HCT116 (cell line): ENCODE data around the gene PFKFB2. TPM values are rescaled to one million over a fixed set of nuclear protein-coding genes. Genes with fewer than 3 reads are reported as not detected.

Experiments used
- ATAC-seq: fragments of 200-7000 bp; cut with Tn5 transposase; 2 replicates; pipeline ENCODE4 v1.9.1; 2020; ENCODE audit warnings: mild to moderate bottlenecking, moderate library complexity
- BruUV-seq: library from RNA; stranded (reverse); fragments of 400-500 nt; replicated peaks from 2 replicates; lab custom pipeline; 2021; lab: Mats Ljungman, UMichigan
- CTCF ChIA-PET: fragments of 300-600 bp; sonication (Branson Sonifier 250); formaldehyde crosslinking; loops from one replicate; lab custom pipeline; 2021; ENCODE audit warnings: antibody characterized with exemption; lab: Charles Lee
- POLR2A ChIA-PET: fragments of 300-600, 350-600 bp; sonication (Branson Sonifier 250); formaldehyde crosslinking; loops from one replicate; lab custom pipeline; 2021; ENCODE audit warnings: antibody characterized with exemption; lab: Charles Lee
- RAD21 ChIA-PET, 2 experiments: fragments of 300-600 bp; sonication (Branson Sonifier 250); formaldehyde crosslinking; loops; one replicate each; lab custom pipeline; 2023; ENCODE audit warnings: low total read pairs in 2 of 2; ENCODE audit not compliant: uncharacterized antibody in 2 of 2, unreplicated experiment in 2 of 2, low non-redundant PET in 1 of 2; lab: Charles Lee
- DNase-seq: peaks from one replicate; pipeline ENCODE4 v3.0.0-alpha.2; 2010; ENCODE audit warnings: low read depth, low spot score
- H2AFZ ChIP-seq: fragments of 200-600 bp; shearing (Covaris generic), sonication (generic); 2 replicates; pipeline ENCODE4 v1.6.1; 2017; ENCODE audit warnings: low read depth, mixed run types, mixed read lengths, antibody characterized with exemption, low read length; ENCODE audit not compliant: poor library complexity, severe bottlenecking
- H3K27ac ChIP-seq: 2 replicates; pipeline ENCODE4 v1.5.1; 2012; ENCODE audit warnings: low read depth, low read length
- H3K27me3 ChIP-seq: fragments of 200-600 bp; sonication (generic); 2 replicates; pipeline ENCODE4 v1.6.1; 2016; ENCODE audit warnings: mixed run types, low read length, mixed read lengths; ENCODE audit not compliant: insufficient read depth
- H3K36me3 ChIP-seq, 2 experiments: fragments of 200-500 bp in 1 of 2; fragments of 200-600 bp in 1 of 2; sonication (Bioruptor generic) in 1 of 2; sonication (generic) in 1 of 2; 2 replicates each; pipeline versions ENCODE4 v1.5.1 to v1.6.1; 2014 to 2016; ENCODE audit warnings: low read length in 2 of 2, inconsistent platforms in 1 of 2, mixed read lengths in 1 of 2, mixed run types in 1 of 2; ENCODE audit not compliant: insufficient read depth in 2 of 2, control insufficient read depth in 1 of 2
- H3K4me1 ChIP-seq, 2 experiments: fragments of 200-600 bp in 1 of 2; sonication (generic) in 1 of 2; 2 replicates each; pipeline versions ENCODE4 v1.5.1 to v1.6.1; 2012 to 2017; ENCODE audit warnings: low read length in 2 of 2, inconsistent platforms in 1 of 2, mild to moderate bottlenecking in 1 of 2, mixed read lengths in 1 of 2, mixed run types in 1 of 2, moderate library complexity in 1 of 2; ENCODE audit not compliant: insufficient read depth in 2 of 2, control insufficient read depth in 1 of 2
- H3K4me2 ChIP-seq: fragments of 200-600 bp; sonication (generic); 2 replicates; pipeline ENCODE4 v1.6.1; 2017; ENCODE audit warnings: mixed run types, low read length, mixed read lengths
- H3K4me3 ChIP-seq, 2 experiments: fragments of 200-600 bp in 1 of 2; sonication (generic) in 1 of 2; replicated peaks in 1 of 2; 2 replicates each; pipeline ENCODE4 v1.5.1; 2011 to 2016; ENCODE audit warnings: low read length in 2 of 2, control low read depth in 1 of 2, low read depth in 1 of 2, mild to moderate bottlenecking in 1 of 2, mixed read lengths in 1 of 2, mixed run types in 1 of 2
- H3K79me2 ChIP-seq: fragments of 200-600 bp; sonication (generic); 2 replicates; pipeline ENCODE4 v1.6.1; 2017; ENCODE audit warnings: mild to moderate bottlenecking, mixed run types, low read length, moderate library complexity, mixed read lengths; ENCODE audit not compliant: insufficient read depth
- H3K9ac ChIP-seq: fragments of 200-600 bp; sonication (generic); 2 replicates; pipeline ENCODE4 v1.6.1; 2016; ENCODE audit warnings: low read length, mixed read lengths
- H3K9me2 ChIP-seq: fragments of 200-600 bp; sonication (generic), shearing (Covaris generic); 2 replicates; pipeline ENCODE4 v1.6.1; 2017; ENCODE audit warnings: mixed run types, mild to moderate bottlenecking, moderate library complexity; ENCODE audit not compliant: insufficient read depth
- H3K9me3 ChIP-seq, 2 experiments: fragments of 200-500 bp in 1 of 2; fragments of 200-600 bp in 1 of 2; sonication (Bioruptor generic) in 1 of 2; sonication (generic) in 1 of 2; 2 replicates each; pipeline ENCODE4 v1.6.1; 2014 to 2017; ENCODE audit warnings: low read length in 2 of 2, mixed read lengths in 2 of 2, inconsistent platforms in 1 of 2, low read depth in 1 of 2, mild to moderate bottlenecking in 1 of 2, mixed run types in 1 of 2, moderate library complexity in 1 of 2; ENCODE audit not compliant: control insufficient read depth in 1 of 2, insufficient read depth in 1 of 2
- H4K20me1 ChIP-seq: fragments of 200-600 bp; sonication (generic), shearing (Covaris generic); 2 replicates; pipeline ENCODE4 v1.6.1; 2017; ENCODE audit warnings: mixed run types, mild to moderate bottlenecking, moderate library complexity; ENCODE audit not compliant: insufficient read depth
- EZH2phosphoT487 ChIP-seq: fragments of 200-600 bp; IDR thresholded peaks from 2 replicates; pipeline ENCODE4 v1.6.1; 2018; ENCODE audit warnings: antibody characterized with exemption, borderline replicate concordance
- JUND ChIP-seq: IDR thresholded peaks from 2 replicates; pipeline ENCODE4 v1.6.1; 2012
- REST ChIP-seq: IDR thresholded peaks from 2 replicates; pipeline ENCODE4 v1.6.1; 2012; ENCODE audit warnings: low read depth
- SIN3A ChIP-seq: IDR thresholded peaks from 2 replicates; pipeline ENCODE4 v1.6.1; 2012; ENCODE audit warnings: low read depth
- YY1 ChIP-seq: IDR thresholded peaks from 2 replicates; pipeline ENCODE4 v1.6.1; 2011; ENCODE audit warnings: low read length, low read depth, moderate library complexity, mild to moderate bottlenecking; ENCODE audit not compliant: insufficient replicate concordance; ENCODE audit errors: extremely low read depth
- ZFX ChIP-seq: fragments of 450-650 bp; IDR thresholded peaks from 2 replicates; pipeline ENCODE4 v1.6.1; 2017
- intact Hi-C: fragments of 100-400 bp; cut with micrococcal nuclease; formaldehyde crosslinking; loops from 2 replicates; pipeline ENCODE4 v1.10.0; 2022
- total RNA-seq: library from RNA; stranded (reverse); gene quantifications from one replicate; pipeline ENCODE4 v1.2.1, GENCODE V29; 2021; ENCODE audit not compliant: unreplicated experiment
- TF ChIP-seq, protein P1 (sequence below), 3 experiments: fragments of 200-600 bp in 1 of 3; sonication (generic) in 1 of 3; IDR thresholded peaks in 2 of 3; conservative IDR thresholded peaks in 1 of 3; 2 replicates each; pipeline ENCODE4 v1.5.1; 2012 to 2017; ENCODE audit warnings: low read depth in 2 of 3, low read length in 2 of 3, antibody characterized with exemption in 1 of 3, borderline replicate concordance in 1 of 3, control low read depth in 1 of 3, mild to moderate bottlenecking in 1 of 3, mixed read lengths in 1 of 3, mixed run types in 1 of 3, moderate library complexity in 1 of 3; ENCODE audit not compliant: insufficient read depth in 1 of 3
- TF ChIP-seq, protein P2 (sequence below): IDR thresholded peaks from 2 replicates; pipeline ENCODE4 v1.6.1; 2011; ENCODE audit warnings: mild to moderate bottlenecking, low read length, moderate library complexity; ENCODE audit not compliant: insufficient replicate concordance; ENCODE audit errors: extremely low read depth

Gene PFKFB2
- total RNA-seq, 1 experiment from 2014 or later = 13.9 TPM

DNA sequence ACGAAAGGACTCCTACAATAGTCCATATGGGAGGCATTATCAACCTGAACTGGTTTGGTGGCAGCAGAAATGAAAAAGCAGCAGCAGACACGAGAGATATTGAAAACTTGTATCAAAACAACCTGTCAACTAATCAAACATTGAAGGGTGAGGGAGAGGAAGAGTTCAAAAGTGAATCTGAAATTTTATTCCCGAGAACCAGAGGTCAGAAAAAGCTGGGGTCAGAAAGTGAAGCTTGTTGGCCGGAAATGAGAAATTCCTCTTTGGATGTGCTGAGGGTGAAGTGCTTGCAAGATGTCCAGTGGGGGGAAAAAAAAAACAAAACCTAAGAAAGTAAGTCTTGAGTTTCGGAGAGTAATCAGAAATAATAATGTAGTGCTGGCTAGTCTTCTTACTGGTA is 49.1 kb downstream of the PFKFB2 start (continued):
- no peak for TF ChIP-seq REST

GRCh38 chr1:207102659-207103058 is 49.6 kb downstream of the PFKFB2 start:
- no peak overlapping the region for H3K27ac ChIP-seq
- CTCF ChIA-PET = no interaction called here
- no peak overlapping the region for H3K4me3 ChIP-seq
- H3K36me3 ChIP-seq = no peaks in the 10 kb centered on the region
- H3K27me3 ChIP-seq = no peaks in the 10 kb centered on the region
- H3K79me2 ChIP-seq = no peaks in the 10 kb centered on the region
- H4K20me1 ChIP-seq = no peaks in the 10 kb centered on the region
- no peak overlapping the region for H2AFZ ChIP-seq
- intact Hi-C loops = no loop called here
- no peak overlapping the region for H3K9ac ChIP-seq
- BruUV-seq = no TSS peak
- ATAC-seq = no peak
- RAD21 ChIA-PET = no interaction called here
- DNase-seq = no peak
- no peaks in the 10 kb centered on the region for H3K9me2 ChIP-seq
- no peaks in the 10 kb centered on the region for H3K4me1 ChIP-seq
- no peaks in the 10 kb centered on the region; a peak in 1 of 4 replicates for H3K9me3 ChIP-seq
- no peak overlapping the region for H3K4me2 ChIP-seq
- TF ChIP-seq, protein P1, sequence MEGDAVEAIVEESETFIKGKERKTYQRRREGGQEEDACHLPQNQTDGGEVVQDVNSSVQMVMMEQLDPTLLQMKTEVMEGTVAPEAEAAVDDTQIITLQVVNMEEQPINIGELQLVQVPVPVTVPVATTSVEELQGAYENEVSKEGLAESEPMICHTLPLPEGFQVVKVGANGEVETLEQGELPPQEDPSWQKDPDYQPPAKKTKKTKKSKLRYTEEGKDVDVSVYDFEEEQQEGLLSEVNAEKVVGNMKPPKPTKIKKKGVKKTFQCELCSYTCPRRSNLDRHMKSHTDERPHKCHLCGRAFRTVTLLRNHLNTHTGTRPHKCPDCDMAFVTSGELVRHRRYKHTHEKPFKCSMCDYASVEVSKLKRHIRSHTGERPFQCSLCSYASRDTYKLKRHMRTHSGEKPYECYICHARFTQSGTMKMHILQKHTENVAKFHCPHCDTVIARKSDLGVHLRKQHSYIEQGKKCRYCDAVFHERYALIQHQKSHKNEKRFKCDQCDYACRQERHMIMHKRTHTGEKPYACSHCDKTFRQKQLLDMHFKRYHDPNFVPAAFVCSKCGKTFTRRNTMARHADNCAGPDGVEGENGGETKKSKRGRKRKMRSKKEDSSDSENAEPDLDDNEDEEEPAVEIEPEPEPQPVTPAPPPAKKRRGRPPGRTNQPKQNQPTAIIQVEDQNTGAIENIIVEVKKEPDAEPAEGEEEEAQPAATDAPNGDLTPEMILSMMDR (IDR thresholded peaks at IDR 0.05 in 2 of 3, conservative IDR thresholded peaks at IDR 0.05 in 1 of 3; ENCODE audit: borderline replicate concordance in 1 of 3, insufficient read depth in 1 of 3, low read depth in 2 of 3, low read length in 2 of 3) = no peak
- TF ChIP-seq YY1 (no peak), JUND (no peak), ZFX (no peak), SIN3A (no peak), EZH2phosphoT487 (no peak)
- TF ChIP-seq, protein P2, sequence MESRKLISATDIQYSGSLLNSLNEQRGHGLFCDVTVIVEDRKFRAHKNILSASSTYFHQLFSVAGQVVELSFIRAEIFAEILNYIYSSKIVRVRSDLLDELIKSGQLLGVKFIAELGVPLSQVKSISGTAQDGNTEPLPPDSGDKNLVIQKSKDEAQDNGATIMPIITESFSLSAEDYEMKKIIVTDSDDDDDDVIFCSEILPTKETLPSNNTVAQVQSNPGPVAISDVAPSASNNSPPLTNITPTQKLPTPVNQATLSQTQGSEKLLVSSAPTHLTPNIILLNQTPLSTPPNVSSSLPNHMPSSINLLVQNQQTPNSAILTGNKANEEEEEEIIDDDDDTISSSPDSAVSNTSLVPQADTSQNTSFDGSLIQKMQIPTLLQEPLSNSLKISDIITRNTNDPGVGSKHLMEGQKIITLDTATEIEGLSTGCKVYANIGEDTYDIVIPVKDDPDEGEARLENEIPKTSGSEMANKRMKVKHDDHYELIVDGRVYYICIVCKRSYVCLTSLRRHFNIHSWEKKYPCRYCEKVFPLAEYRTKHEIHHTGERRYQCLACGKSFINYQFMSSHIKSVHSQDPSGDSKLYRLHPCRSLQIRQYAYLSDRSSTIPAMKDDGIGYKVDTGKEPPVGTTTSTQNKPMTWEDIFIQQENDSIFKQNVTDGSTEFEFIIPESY = no peak
- POLR2A ChIA-PET = no interaction called here
